Neural crest cell (in vitro differentiated cells): ENCODE measurements around the gene EHBP1L1. TPM values are rescaled to one million over a fixed set of nuclear protein-coding genes. Genes with fewer than 3 reads are reported as not detected.

Source experiments
- DNase-seq: peaks from one replicate; pipeline ENCODE4 v3.0.0; 2021; ENCODE audit warnings: low read depth, mixed read lengths, low spot score
- H3K27ac Mint-ChIP-seq: one replicate; pipeline ENCODE4 v1.8.0; 2021; ENCODE audit warnings: mild to moderate bottlenecking, mixed read lengths; ENCODE audit not compliant: unreplicated experiment
- H3K27me3 Mint-ChIP-seq: 2 replicates; pipeline ENCODE4 v1.8.0; 2021; ENCODE audit warnings: low read depth, mild to moderate bottlenecking, mixed read lengths
- H3K36me3 Mint-ChIP-seq: 2 replicates; pipeline ENCODE4 v1.8.0; 2021; ENCODE audit warnings: low read depth, mild to moderate bottlenecking, mixed read lengths
- H3K4me1 Mint-ChIP-seq: 2 replicates; pipeline ENCODE4 v1.8.0; 2021; ENCODE audit warnings: mixed read lengths
- H3K4me3 Mint-ChIP-seq: one replicate; pipeline ENCODE4 v1.8.0; 2021; ENCODE audit warnings: mild to moderate bottlenecking, mixed read lengths
- H3K9me3 Mint-ChIP-seq: 2 replicates; pipeline ENCODE4 v1.8.0; 2021; ENCODE audit warnings: mixed read lengths
- CTCF ChIP-seq: fragments of 200-600 bp; sonication (generic); conservative IDR thresholded peaks from 2 replicates; pipeline ENCODE4 v1.5.0; 2021; ENCODE audit warnings: antibody characterized with exemption, mild to moderate bottlenecking
- long read RNA-seq: library from polyadenylated mRNA; unstranded; transcript quantifications from one replicate; pipeline ENCODE4 v2.0.0, GENCODE V29; 2020
- total RNA-seq: library from RNA; stranded (reverse); gene quantifications from 2 replicates; pipeline ENCODE4 v1.2.1, GENCODE V29; 2021

EHBP1L1 gene
- 13.6 and 15.3 TPM in 2 replicates for total RNA-seq
- long read RNA-seq, result 0 reads

- no peak for DNase-seq
- TF ChIP-seq CTCF, result no peak
- H3K9me3 Mint-ChIP-seq, result no peaks in the 10 kb centered on the region
- peaks cover 56% of the 10 kb centered on the region for H3K4me1 Mint-ChIP-seq
- H3K27me3 Mint-ChIP-seq, result peaks cover 26% of the 10 kb centered on the region
- H3K27ac Mint-ChIP-seq, result no peak within 1 kb of the TSS
- peaks cover 5% of the 10 kb centered on the region for H3K36me3 Mint-ChIP-seq
- peak within 1 kb of the TSS; percentile 89 for H3K4me3 Mint-ChIP-seq
These were observed at the start of gene EHBP1L1 for GRCh38 chr11:65575568-65576231. Gene EHBP1L1 (plus strand): TSS chr11:65576053. CDS start chr11:65576303, 250 bp downstream.

GRCh38 chr11:65526744-65527143, 49.1 kb upstream of the EHBP1L1 start:
- Mint-ChIP-seq H3K9me3 (no peaks in the 10 kb centered on the region), H3K27ac (no peak overlapping the region), H3K27me3 (peaks cover 4% of the 10 kb centered on the region), H3K4me1 (peaks cover 38% of the 10 kb centered on the region), H3K36me3 (peaks cover 2% of the 10 kb centered on the region), H3K4me3 (peak overlapping the region; percentile 82)
- DNase-seq, result no peak
- no peak for TF ChIP-seq CTCF

GRCh38 chr11:65528819-65529350, 47.0 kb upstream of the EHBP1L1 start:
- no peaks in the 10 kb centered on the region for H3K9me3 Mint-ChIP-seq
- peak overlapping the region; percentile 56 for H3K4me3 Mint-ChIP-seq
- TF ChIP-seq CTCF, result no peak
- no peak overlapping the region for H3K27ac Mint-ChIP-seq
- DNase-seq, result no peak
- peaks cover 5% of the 10 kb centered on the region for H3K36me3 Mint-ChIP-seq
- H3K4me1 Mint-ChIP-seq, result peaks cover 26% of the 10 kb centered on the region
- peaks cover 4% of the 10 kb centered on the region for H3K27me3 Mint-ChIP-seq

- peaks cover 9% of the 10 kb centered on the region for H3K36me3 Mint-ChIP-seq
- H3K4me3 Mint-ChIP-seq, result peak overlapping the region; percentile 40
- peaks cover 2% of the 10 kb centered on the region for H3K27me3 Mint-ChIP-seq
- H3K9me3 Mint-ChIP-seq, result no peaks in the 10 kb centered on the region
- peaks cover 20% of the 10 kb centered on the region for H3K4me1 Mint-ChIP-seq
- no peak overlapping the region for H3K27ac Mint-ChIP-seq
- no peak for TF ChIP-seq CTCF
- DNase-seq, result no peak
These were observed 46.2 kb upstream of the EHBP1L1 start for GRCh38 chr11:65529475-65530156.

GRCh38 chr11:65530157-65530496, 45.7 kb upstream of the EHBP1L1 start:
- Mint-ChIP-seq H3K36me3 (peaks cover 10% of the 10 kb centered on the region), H3K27me3 (peaks cover 4% of the 10 kb centered on the region), H3K4me3 (peak overlapping the region; percentile 40), H3K9me3 (no peaks in the 10 kb centered on the region), H3K4me1 (peaks cover 19% of the 10 kb centered on the region), H3K27ac (no peak overlapping the region)
- peak; percentile 49 for TF ChIP-seq CTCF
- no peak for DNase-seq
